ENCODE results near the gene ADAR.

ADAR gene

DNA sequence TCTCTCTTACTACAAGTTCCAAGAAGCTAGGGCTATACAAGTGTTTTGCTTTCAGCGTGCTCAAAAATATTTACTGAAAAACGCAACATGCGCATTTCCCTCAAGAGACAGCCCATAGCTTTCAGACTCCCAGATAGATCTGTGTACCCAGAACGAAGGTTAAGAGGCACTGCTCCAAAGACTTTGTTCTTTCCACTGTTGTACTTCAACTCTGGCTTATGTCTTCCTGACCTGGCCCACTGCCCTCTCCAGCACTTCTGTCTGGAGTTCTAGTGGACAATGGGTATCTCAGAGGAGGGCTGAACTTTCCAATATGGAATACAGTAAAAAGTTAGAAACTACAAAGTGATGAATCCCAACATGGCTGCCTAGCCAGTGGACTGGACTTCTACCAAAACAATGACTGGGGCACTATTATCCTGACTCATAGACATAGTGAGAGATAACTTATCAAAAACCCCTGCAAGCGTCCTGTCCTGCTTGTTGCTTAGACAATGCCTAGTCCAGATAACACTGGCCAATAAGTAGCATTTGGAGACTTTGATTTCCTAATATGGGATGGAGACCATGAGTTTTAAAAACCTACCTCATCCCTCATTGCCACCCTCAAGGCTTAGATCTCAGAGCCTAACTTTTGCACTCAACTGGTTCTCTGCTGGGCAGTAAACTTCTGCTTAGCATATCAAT is 8.8 kb upstream of the ADAR start:
- DNase-seq = no peak

DNA sequence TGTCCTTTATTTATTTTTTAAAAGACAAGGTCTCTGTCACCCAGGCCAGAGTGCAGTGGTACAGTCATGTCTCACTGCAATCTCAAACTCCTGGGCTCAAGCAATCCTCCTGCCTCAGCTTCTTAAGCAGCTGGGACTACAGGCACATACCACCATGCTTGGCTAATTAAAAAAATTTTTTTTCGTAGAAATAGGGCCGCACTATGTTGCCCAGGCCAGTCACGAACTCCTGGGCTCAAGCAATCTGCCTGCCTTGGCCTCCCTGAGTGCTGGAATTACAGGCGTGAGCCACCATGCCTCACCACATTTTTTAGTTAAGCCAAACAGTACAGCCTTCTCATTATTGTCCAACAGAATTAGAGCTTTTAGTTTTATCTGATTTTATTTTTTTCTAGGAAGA is 7.4 kb upstream of the ADAR start:
- no peak for DNase-seq

GRCh38 chr1:154614901-154615300 is 6.9 kb upstream of the ADAR start:
- no peak for DNase-seq

- no peak for DNase-seq
Measured at GRCh38 chr1:154614247-154614646, 6.3 kb upstream of the ADAR start.

DNA sequence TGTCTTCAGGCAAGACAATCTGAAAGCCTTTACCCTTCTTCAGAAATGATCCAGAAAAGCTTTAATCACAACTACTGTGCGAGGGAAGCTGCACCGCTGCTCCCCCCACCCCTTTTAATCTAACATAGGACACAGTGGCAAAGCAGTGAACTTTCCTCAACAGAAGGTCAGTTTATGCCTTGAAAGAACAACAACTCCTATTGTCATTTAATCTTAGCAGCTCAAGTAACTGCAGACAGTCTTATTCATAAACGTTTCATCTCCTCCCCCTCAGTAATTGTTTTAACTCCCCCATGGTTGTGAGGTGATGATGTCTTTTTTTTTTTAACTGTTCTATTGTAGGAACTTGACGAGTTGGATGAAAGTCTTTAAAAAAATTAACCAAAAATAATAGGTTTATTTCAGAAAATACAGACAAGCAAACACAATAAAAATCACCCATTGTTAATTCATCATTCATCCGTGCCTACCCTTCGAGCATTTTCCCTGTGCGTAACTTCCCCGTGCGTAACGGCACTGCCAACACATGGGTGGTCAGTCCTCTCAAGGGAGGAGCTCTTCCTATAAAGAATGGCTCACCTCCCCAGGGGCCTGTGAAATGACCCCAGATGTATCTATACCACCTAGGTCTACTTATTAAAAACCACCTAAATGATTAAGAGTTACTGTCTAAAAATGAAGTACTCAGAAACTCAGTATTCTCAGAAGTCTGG is 3.3 kb upstream of the ADAR start:
- no peak for DNase-seq

GRCh38 chr1:154609398-154610380 is 1.7 kb upstream of the ADAR start:
- DNase-seq = peak in 1 of 2 donors; percentile 17

- peak; percentile 9 to 26 for DNase-seq
Measured at GRCh38 chr1:154608397-154609270, 648 bp upstream of the ADAR start.

- DNase-seq = no peak
Measured at GRCh38 chr1:154607106-154607608, 829 bp downstream of the ADAR start.

GRCh38 chr1:154605534-154605933 is 2.5 kb downstream of the ADAR start:
- DNase-seq = no peak

- DNase-seq = no peak
Measured at GRCh38 chr1:154603317-154603716, 4.7 kb downstream of the ADAR start.

- no peak for DNase-seq
Measured at GRCh38 chr1:154599658-154600057, 8.3 kb downstream of the ADAR start.

- no peak for DNase-seq
Measured at GRCh38 chr1:154598871-154599635, 8.9 kb downstream of the ADAR start.

DNA sequence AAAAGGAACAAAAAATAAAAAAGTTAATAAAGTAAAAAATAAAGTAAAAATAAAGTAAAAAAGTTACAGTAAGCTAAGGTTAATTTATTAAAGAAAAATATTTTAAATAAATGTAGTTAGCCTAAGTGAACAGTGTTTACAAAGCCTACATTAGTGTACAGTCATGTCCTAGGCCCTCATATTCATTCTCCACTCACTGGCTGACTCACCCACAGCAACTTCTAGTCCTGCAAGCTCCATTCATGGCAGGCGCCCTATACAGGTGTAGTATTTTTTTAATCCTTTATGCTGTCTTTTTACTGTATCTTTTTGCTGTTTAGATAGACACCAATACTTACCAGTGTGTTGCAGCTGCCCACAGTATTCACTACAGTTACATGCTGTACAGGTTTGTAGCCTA is 12.4 kb downstream of the ADAR start:
- DNase-seq = no peak

DNA sequence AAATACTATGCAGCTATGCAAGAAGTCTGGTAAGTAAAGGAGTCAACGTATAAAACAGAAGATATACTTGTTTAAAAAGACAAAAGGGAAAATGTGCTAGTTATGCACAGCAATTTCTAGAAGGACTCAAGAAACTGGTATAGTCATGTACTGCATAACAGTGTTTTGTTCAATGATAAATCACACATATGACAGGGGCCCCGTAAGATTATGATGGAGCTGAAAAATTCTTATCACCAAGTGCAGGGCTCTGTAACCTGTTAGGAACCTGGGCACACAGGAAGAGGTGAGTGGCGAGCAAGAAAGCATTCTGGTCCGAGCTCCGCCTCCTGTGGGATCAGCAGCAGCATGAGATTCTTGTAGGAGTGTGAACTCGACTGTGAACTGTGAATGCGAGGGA is 13.2 kb downstream of the ADAR start:
- DNase-seq = no peak

DNA sequence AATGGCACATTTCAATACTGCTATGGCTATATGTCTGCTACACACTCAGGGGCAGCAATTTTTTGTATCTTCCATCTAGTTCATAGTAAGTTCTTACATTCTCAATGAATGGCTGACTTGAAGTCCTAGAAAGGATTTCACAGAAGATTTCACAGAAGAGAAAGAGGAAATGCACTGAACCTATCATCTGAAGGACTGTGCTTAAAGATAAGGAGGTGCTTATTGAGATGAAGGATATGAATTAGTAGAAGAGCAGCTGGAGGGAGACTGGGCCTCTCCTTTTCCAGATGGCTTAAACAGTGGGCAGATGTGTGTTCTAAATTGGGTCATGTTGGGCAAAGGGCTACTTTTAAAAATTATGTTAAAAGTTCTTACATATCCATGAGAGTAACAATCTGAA is 14.6 kb downstream of the ADAR start:
- DNase-seq = no peak

- no peak for DNase-seq
Measured at GRCh38 chr1:154591206-154591605, 16.8 kb downstream of the ADAR start.

GRCh38 chr1:154590756-154591155 is 17.2 kb downstream of the ADAR start:
- DNase-seq = no peak

GRCh38 chr1:154589780-154590179 is 18.2 kb downstream of the ADAR start:
- no peak for DNase-seq

DNA sequence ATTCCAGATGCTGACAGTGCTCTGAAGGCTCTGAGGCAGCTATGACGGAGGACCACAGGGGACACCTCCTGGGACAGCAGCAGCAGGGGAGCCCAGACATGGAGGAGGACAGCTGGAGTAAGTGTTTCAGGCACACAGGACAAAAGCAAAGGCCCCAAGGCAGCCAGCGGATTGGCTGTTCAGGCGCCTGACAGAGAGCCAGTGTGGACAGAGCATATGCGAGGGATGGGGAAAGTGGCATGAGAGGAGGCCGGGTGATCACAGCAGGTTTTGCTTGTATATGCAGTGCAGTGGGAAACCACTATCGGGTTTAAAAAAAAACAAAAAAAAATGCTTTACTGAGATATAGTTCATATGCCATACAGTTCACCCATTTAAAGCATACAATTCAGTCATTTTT is 21.3 kb downstream of the ADAR start:
- DNase-seq = no peak

- no peak for DNase-seq
Measured at GRCh38 chr1:154586231-154586630, 21.8 kb downstream of the ADAR start.

DNA sequence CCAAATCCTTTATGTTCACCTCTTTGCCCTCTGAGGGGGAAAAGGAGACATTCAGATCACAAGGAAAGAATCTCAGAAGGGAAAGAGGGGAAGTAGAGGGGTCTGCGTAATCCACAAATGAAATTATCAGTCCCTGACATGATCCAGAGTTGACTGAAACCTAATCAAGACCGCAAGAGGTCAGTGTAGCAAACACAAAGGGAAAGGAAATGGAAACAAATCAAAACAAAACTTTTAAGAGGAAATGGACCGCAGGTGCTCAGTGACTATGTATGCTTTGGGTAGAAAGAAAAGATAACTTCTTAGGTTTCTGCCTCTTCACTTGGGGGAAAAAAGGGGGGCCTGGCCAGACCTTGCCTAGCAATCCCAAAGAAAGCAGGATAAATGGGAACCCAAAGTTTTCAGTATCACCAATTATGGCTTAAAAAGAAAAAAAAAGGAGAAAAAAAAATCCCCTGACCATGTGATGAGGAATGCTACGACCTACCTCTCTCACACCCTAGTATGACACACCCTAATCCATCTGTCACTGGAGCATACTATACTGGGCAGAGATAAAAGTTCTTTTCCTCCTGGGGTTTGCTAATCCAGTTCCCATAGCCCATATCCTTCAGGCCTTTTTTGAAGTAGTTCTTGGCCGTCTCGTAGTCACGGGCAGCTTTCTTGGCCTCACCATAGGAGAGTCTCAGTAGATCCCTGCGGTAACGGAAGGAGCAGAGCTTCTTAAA is 23.6 kb downstream of the ADAR start:
- no peak for DNase-seq
